GM12878 (cell line): Measurements from ENCODE around the gene IFIH1.

Source experiments
- CBX3 ChIP-seq: fragments of 200-600 bp; sonication (generic); IDR thresholded peaks from 2 replicates; pipeline ENCODE4 v1.6.1; 2016; ENCODE audit warnings: low read depth, borderline replicate concordance
- CTCF ChIP-seq, 3 experiments: IDR thresholded peaks in 2 of 3; conservative IDR thresholded peaks in 1 of 3; 2 replicates each; pipeline ENCODE4 v1.5.1; 2011; ENCODE audit warnings: low read depth in 3 of 3, low read length in 3 of 3, mild to moderate bottlenecking in 3 of 3, control low read depth in 2 of 3, moderate library complexity in 2 of 3, inconsistent platforms in 1 of 3, mixed read lengths in 1 of 3; ENCODE audit not compliant: control insufficient read depth in 2 of 3, insufficient read depth in 1 of 3; ENCODE audit errors: extremely low read depth in 1 of 3
- POLR2AphosphoS5 ChIP-seq: IDR thresholded peaks from 2 replicates; pipeline ENCODE4 v1.6.1; 2011; ENCODE audit warnings: mild to moderate bottlenecking, low read length, inconsistent platforms
- SIN3A ChIP-seq: IDR thresholded peaks from 2 replicates; pipeline ENCODE4 v1.6.1; 2012; ENCODE audit warnings: low read depth, low read length, improper control_type of control experiment

- TF ChIP-seq CBX3 (no peak), SIN3A (no peak), POLR2AphosphoS5 (no peak), CTCF (IDR thresholded peaks at IDR 0.05 in 2 of 3, conservative IDR thresholded peaks at IDR 0.05 in 1 of 3; ENCODE audit: control insufficient read depth in 2 of 3, extremely low read depth in 1 of 3, insufficient read depth in 1 of 3, low read depth in 3 of 3, low read length in 3 of 3) (no peak)
These were observed 19.7 kb downstream of the IFIH1 start for GRCh38 chr2:162298669-162299335.
